K562 (cell line): ENCODE data around the gene FBXO11. TPM values are rescaled to one million over a fixed set of nuclear protein-coding genes. Genes with fewer than 3 reads are reported as not detected.

Experiments used
- CBX1 ChIP-seq: sonication (generic); IDR thresholded peaks from 2 replicates; pipeline ENCODE4 v1.6.1; 2016; ENCODE audit warnings: antibody characterized with exemption, low read depth, mild to moderate bottlenecking
- CHD7 ChIP-seq: fragments of 200-600 bp; sonication (generic); IDR thresholded peaks from one replicate; pipeline ENCODE4 v1.6.1; 2012; ENCODE audit warnings: mild to moderate bottlenecking, low read depth, low read length, inconsistent platforms
- GABPB2 ChIP-seq: fragments of 250-450 bp; sonication (Bioruptor Pico); conservative IDR thresholded peaks from 2 replicates; pipeline ENCODE4 v1.5.1; 2021; ENCODE audit warnings: mild to moderate bottlenecking
- GTF2F1 ChIP-seq: IDR thresholded peaks from 2 replicates; pipeline ENCODE4 v1.6.1; 2011; ENCODE audit warnings: low read depth, low read length, improper control_type of control experiment
- HDAC2 ChIP-seq: fragments of 450-650 bp; IDR thresholded peaks from 2 replicates; pipeline ENCODE4 v1.6.1; 2016; ENCODE audit warnings: mild to moderate bottlenecking
- IFI16 ChIP-seq: fragments of 250-450 bp; sonication (Bioruptor Pico); IDR thresholded peaks from 2 replicates; pipeline ENCODE4 v2.1.2; 2022; ENCODE audit warnings: mild to moderate bottlenecking, inconsistent platforms
- ILK ChIP-seq: fragments of 450-650 bp; IDR thresholded peaks from 2 replicates; pipeline ENCODE4 v1.6.1; 2016; ENCODE audit warnings: missing genetic modification characterization, low read depth, mild to moderate bottlenecking, missing compliant biosample characterization, moderate library complexity, borderline replicate concordance
- KDM4B ChIP-seq, 2 experiments: fragments of 450-650 bp in 1 of 2; sonication (generic) in 1 of 2; IDR thresholded peaks; 2 replicates each; pipeline ENCODE4 v1.6.1; 2016 to 2017; ENCODE audit warnings: borderline replicate concordance in 2 of 2, antibody characterized with exemption in 1 of 2, low read depth in 1 of 2, mild to moderate bottlenecking in 1 of 2
- LCOR ChIP-seq: sonication (generic); formaldehyde crosslinking; IDR thresholded peaks from 2 replicates; pipeline ENCODE4 v1.8.0; 2022; ENCODE audit warnings: mild to moderate bottlenecking, missing genetic modification reagents
- MTA2 ChIP-seq: fragments of 450-650 bp; IDR thresholded peaks from 2 replicates; pipeline ENCODE4 v1.6.1; 2016; ENCODE audit warnings: low read depth
- NR2C2 ChIP-seq, 2 experiments: fragments of 200-800 bp in 1 of 2; sonication (Bioruptor generic) in 1 of 2; sonication (generic) in 1 of 2; formaldehyde crosslinking in 1 of 2; IDR thresholded peaks; 2 replicates each; pipeline versions ENCODE4 v1.6.1 to v1.8.0; 2016 to 2022; ENCODE audit warnings: mild to moderate bottlenecking in 1 of 2, missing compliant biosample characterization in 1 of 2, missing genetic modification characterization in 1 of 2, missing genetic modification reagents in 1 of 2
- NRF1 ChIP-seq, 2 experiments: fragments of 450-650 bp; IDR thresholded peaks in 1 of 2; conservative IDR thresholded peaks in 1 of 2; 2 replicates each; pipeline ENCODE4 v1.6.1; 2014; ENCODE audit warnings: mild to moderate bottlenecking in 2 of 2
- POLR3A ChIP-seq: IDR thresholded peaks from 2 replicates; pipeline ENCODE4 v1.6.1; 2011; ENCODE audit warnings: borderline replicate concordance, mild to moderate bottlenecking, moderate library complexity; ENCODE audit not compliant: insufficient read length, insufficient read depth; ENCODE audit errors: extremely low read depth
- XRCC3 ChIP-seq: fragments of 450-650 bp; IDR thresholded peaks from 2 replicates; pipeline ENCODE4 v1.6.1; 2017; ENCODE audit warnings: mild to moderate bottlenecking, moderate library complexity
- ZNF184 ChIP-seq: sonication (generic); formaldehyde crosslinking; IDR thresholded peaks from 2 replicates; pipeline ENCODE4 v1.5.0; 2020; ENCODE audit warnings: missing genetic modification reagents
- ZNF398 ChIP-seq: fragments of 250-450 bp; sonication (Bioruptor Pico); IDR thresholded peaks from 2 replicates; pipeline ENCODE4 v1.8.0; 2021; ENCODE audit warnings: moderate library complexity, mild to moderate bottlenecking, inconsistent platforms
- polyA plus RNA-seq, 8 experiments: library from polyadenylated mRNA; depleted of rRNA in 4 of 8; stranded (reverse) in 5 of 8; unstranded in 3 of 8; fragments of >200 nt; fragmentation: Nextera tagmentation in 2 of 8; fragmentation: Illumina TruSeq in 1 of 8; extraction: Ambion mirVana in 2 of 8; extraction: Trizol in 1 of 8; gene quantifications; 2 replicates each; pipeline versions ENCODE4 v1.2.1 to v1.2.3, GENCODE V29; 2011 to 2014; ENCODE audit warnings: inconsistent platforms in 1 of 8, missing spikeins in 1 of 8
- total RNA-seq, 7 experiments: library from RNA; depleted of rRNA in 6 of 7; stranded (reverse); fragments of >200 nt in 6 of 7; fragmentation: Illumina TruSeq in 2 of 7; extraction: Trizol in 2 of 7; gene quantifications; 2 replicates each; pipeline versions ENCODE4 v1.2.1 to v1.2.3, GENCODE V29; 2011 to 2021; ENCODE audit warnings: low replicate concordance in 1 of 7

FBXO11 gene
- total and polyA plus RNA-seq, 9 of the 15 experiments (the other 6 are each of a cell fraction or from before 2014, with no cell fraction given): 8.8 to 44.5 (median 24.1) TPM

- no peak for TF ChIP-seq CHD7
- TF ChIP-seq GABPB2: no peak
- no peak for TF ChIP-seq ILK (tag)
- TF ChIP-seq GTF2F1: no peak
- TF ChIP-seq NRF1 (conservative IDR thresholded peaks at IDR 0.05 in 1 of 2, IDR thresholded peaks at IDR 0.05 in 1 of 2): no peak
- no peak for TF ChIP-seq ZNF398
- no peak for TF ChIP-seq MTA2
- TF ChIP-seq LCOR (CRISPR knock-in tag): no peak
- no peak for TF ChIP-seq HDAC2
- TF ChIP-seq XRCC3: no peak
- no peak for TF ChIP-seq NR2C2 (CRISPR knock-in tag; IDR thresholded peaks at IDR 0.05)
- TF ChIP-seq NR2C2 (tag; IDR thresholded peaks at IDR 0.05): no peak
- TF ChIP-seq CBX1: no peak
- no peak for TF ChIP-seq IFI16
- no peak for TF ChIP-seq POLR3A
- no peak for TF ChIP-seq ZNF184 (CRISPR knock-in tag)
- no peak for TF ChIP-seq KDM4B (IDR thresholded peaks at IDR 0.05; ENCODE audit: borderline replicate concordance in 2 of 2, low read depth in 1 of 2)
Measured at GRCh38 chr2:47798631-47799030, 107.7 kb downstream of the FBXO11 start (continued).
